Measurements from ENCODE around the gene SEPTIN10. TPM values are rescaled to one million over a fixed set of nuclear protein-coding genes. Genes with fewer than 3 reads are reported as not detected.

The SEPTIN10 gene
- total RNA-seq, 2 donors from 2014 or later = 44.9 to 46.5 TPM

DNA sequence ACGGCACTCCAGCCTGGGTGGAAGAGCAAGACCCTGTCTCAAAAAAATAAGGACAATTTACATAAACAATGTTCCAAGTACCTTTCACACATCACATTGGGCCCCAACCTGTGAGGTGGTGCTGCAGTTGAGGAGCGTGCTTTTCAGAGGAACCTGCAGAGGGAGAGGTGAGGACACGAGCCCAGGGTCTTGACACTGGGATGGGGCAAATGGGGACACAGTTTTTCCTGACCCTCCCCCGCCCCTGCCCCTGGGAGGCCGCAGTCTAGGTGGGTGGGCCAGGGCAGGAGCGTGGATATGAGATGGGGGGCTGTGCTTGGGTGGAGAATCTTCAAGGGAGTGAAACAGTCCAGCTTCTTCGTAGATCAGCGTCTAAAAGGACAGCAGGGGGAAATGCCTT lies 112.9 kb downstream of the SEPTIN10 start:
- no peak for DNase-seq
- Histone ChIP-seq H3K36me3 (replicated peaks in 1 of 2; ENCODE audit: insufficient read depth in 1 of 2, low read depth in 2 of 2) (no peaks in the 10 kb centered on the region), H3K4me1 (peaks cover 10% of the 10 kb centered on the region), H3K27ac (no peak overlapping the region), H3K4me3 (no peak overlapping the region), H3K9me3 (no peaks in the 10 kb centered on the region), H3K27me3 (no peaks in the 10 kb centered on the region)
- ATAC-seq = no peak
- intact Hi-C loops (cut with DNase I) = no loop called here
- WGBS, 2 donors = 75 to 79% methylated on average over 8 of the region's 8 CpGs
- no peak for TF ChIP-seq POLR2A (IDR thresholded peaks at IDR 0.05)
- TF ChIP-seq, protein P1, sequence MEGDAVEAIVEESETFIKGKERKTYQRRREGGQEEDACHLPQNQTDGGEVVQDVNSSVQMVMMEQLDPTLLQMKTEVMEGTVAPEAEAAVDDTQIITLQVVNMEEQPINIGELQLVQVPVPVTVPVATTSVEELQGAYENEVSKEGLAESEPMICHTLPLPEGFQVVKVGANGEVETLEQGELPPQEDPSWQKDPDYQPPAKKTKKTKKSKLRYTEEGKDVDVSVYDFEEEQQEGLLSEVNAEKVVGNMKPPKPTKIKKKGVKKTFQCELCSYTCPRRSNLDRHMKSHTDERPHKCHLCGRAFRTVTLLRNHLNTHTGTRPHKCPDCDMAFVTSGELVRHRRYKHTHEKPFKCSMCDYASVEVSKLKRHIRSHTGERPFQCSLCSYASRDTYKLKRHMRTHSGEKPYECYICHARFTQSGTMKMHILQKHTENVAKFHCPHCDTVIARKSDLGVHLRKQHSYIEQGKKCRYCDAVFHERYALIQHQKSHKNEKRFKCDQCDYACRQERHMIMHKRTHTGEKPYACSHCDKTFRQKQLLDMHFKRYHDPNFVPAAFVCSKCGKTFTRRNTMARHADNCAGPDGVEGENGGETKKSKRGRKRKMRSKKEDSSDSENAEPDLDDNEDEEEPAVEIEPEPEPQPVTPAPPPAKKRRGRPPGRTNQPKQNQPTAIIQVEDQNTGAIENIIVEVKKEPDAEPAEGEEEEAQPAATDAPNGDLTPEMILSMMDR (IDR thresholded peaks at IDR 0.05) = no peak

DNA sequence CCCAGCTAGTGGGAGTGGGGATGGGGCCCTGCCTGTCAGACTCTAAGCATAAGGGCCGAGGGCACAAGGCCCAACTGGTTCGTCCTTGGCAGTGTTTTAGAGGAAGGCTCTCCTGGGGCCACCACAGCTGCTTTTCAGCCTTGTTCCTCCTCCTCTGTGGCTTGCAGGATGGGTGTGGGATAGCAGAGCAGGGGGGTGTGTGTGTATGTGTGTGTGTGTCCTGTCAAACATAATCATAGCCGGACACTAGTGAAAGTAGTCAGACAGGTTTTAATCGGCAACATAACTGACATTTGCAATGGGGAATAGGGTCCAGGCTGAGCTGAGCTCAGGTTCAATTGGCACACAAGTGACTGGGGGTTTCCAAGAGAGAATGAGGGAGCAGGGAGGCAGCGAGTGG lies 114.2 kb downstream of the SEPTIN10 start:
- TF ChIP-seq, protein P1 (IDR thresholded peaks at IDR 0.05) = no peak
- TF ChIP-seq POLR2A (IDR thresholded peaks at IDR 0.05) = no peak
- Histone ChIP-seq H3K27me3 (no peaks in the 10 kb centered on the region), H3K4me1 (peaks cover 10% of the 10 kb centered on the region), H3K4me3 (no peak overlapping the region), H3K36me3 (replicated peaks in 1 of 2; ENCODE audit: insufficient read depth in 1 of 2, low read depth in 2 of 2) (no peaks in the 10 kb centered on the region), H3K27ac (no peak overlapping the region), H3K9me3 (no peaks in the 10 kb centered on the region)
- intact Hi-C loops (cut with DNase I) = no loop called here
- ATAC-seq = peak; percentile 39
- WGBS, 2 donors = 18 to 19% methylated on average over 3 to 5 of the region's 5 CpGs
- peak in 1 of 4 donors; percentile 27 for DNase-seq

DNA sequence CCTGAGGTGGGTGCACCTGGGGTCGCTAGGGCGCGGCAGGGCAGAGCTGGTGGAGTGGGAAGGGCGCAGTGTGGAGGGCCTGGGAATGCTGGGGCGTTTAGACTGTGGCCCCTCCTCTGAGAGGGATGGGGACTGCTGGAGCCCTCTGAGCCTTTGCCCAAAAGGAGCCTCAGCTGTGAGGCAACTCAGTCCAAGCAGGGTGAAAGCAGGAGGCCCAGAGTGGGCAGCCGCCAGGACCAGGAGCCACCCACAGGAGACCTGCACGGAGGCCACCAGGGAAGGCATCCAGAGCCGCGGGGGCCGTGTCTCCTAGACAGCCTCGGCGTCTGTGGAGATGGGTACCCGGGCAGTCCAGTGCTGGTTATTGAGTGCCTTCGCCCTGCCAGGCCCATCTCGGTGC lies 114.9 kb downstream of the SEPTIN10 start:
- intact Hi-C loops (cut with DNase I) = no loop called here
- ATAC-seq (no peak), DNase-seq (no peak)
- Histone ChIP-seq H3K9me3 (no peaks in the 10 kb centered on the region), H3K4me1 (peaks cover 10% of the 10 kb centered on the region), H3K27ac (no peak overlapping the region), H3K27me3 (no peaks in the 10 kb centered on the region), H3K36me3 (replicated peaks in 1 of 2; ENCODE audit: insufficient read depth in 1 of 2, low read depth in 2 of 2) (no peaks in the 10 kb centered on the region), H3K4me3 (no peak overlapping the region)
- 83 to 89% methylated on average over 5 to 13 of the region's 15 CpGs for WGBS, 2 donors
- TF ChIP-seq, protein P1 (IDR thresholded peaks at IDR 0.05) = no peak
- no peak for TF ChIP-seq POLR2A (IDR thresholded peaks at IDR 0.05)

DNA sequence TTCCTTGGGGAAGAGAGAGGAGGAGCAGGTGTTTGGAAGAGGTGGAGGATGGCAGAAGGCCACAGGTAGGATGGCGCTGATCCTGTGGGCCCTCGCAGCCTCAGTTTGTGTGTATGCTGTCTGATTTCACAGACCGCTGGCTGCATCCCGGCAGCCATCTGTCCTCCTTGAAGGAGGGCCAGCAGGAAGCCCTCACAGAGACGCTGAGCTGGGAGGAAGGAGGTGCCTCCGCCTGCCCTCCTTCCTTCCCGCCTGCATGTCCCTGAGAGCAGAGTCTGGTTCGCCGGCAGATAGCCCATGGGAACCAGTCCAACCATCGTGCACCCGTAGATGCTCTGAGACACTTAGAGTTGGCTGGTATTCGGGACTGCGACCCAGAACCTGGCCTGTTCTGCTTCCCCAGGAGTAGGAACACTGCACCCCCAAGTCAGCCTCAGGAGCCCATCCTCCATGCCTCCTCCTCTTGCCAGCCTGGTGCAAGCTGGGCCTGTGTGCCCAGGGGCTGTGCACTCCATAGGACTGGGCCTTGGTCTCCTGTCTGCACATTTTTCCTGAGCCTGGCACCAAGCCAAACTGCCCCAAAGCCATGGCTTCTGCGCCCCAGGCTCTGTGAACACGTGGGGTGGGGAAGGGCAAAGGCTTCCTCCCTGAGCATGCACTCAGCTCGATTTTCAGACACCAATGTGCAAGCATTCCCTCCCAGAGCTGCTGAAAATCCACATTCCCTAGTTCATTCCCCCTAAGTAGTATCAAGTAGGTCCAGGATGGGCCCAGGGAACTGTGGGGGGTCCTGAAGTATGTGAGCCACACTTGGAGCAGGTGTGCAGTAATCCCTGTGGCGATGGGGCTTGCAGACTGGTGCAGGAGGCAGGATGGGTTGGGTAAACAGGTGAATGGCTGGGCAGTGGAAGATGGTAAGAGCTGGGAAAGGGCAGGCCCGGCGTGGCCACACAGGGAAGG lies 115.6 kb downstream of the SEPTIN10 start:
- H3K9me3 ChIP-seq = no peaks in the 10 kb centered on the region
- H3K36me3 ChIP-seq (replicated peaks in 1 of 2; ENCODE audit: insufficient read depth in 1 of 2, low read depth in 2 of 2) = no peaks in the 10 kb centered on the region
- TF ChIP-seq POLR2A (IDR thresholded peaks at IDR 0.05) = no peak
- TF ChIP-seq, protein P1 (IDR thresholded peaks at IDR 0.05) = no peak
- intact Hi-C loops (cut with DNase I) = no loop called here
- DNase-seq = no peak
- no peak overlapping the region for H3K27ac ChIP-seq
- ATAC-seq = no peak
- H3K4me3 ChIP-seq = no peak overlapping the region
- peaks cover 10% of the 10 kb centered on the region for H3K4me1 ChIP-seq
- H3K27me3 ChIP-seq = no peaks in the 10 kb centered on the region
- 68 to 69% methylated on average over 14 to 19 of the region's 19 CpGs for WGBS, 2 donors

All from body of pancreas (tissue), 4 donors.